MCF 10A (cell line): ENCODE data around the gene TBC1D9B. TPM values are rescaled to one million over a fixed set of nuclear protein-coding genes. Genes with fewer than 3 reads are reported as not detected.

Experiments
- BruUV-seq: library from RNA; stranded (reverse); fragments of 400-500 nt; replicated peaks from 2 replicates; lab custom pipeline; 2021; lab: Mats Ljungman, UMichigan
- CTCF ChIA-PET: fragments of 300-600 bp; sonication (Branson Sonifier 250); formaldehyde crosslinking; extraction: SDS; loops from one replicate; lab custom pipeline; 2021; ENCODE audit warnings: antibody characterized with exemption, inconsistent platforms; lab: Yijun Ruan, JAX
- POLR2A ChIA-PET: fragments of 300-600, 350-650 bp; sonication (Branson Sonifier 250); formaldehyde crosslinking; extraction: SDS; loops from one replicate; lab custom pipeline; 2020; ENCODE audit warnings: antibody characterized with exemption, inconsistent platforms; lab: Yijun Ruan, JAX
- DNase-seq: peaks from one replicate; pipeline ENCODE4 v3.0.0-alpha.2; 2018; ENCODE audit not compliant: unreplicated experiment
- H3K27ac Mint-ChIP-seq: one replicate; pipeline ENCODE4 v1.8.0; 2022; ENCODE audit warnings: mild to moderate bottlenecking, low read depth, mixed read lengths; ENCODE audit not compliant: unreplicated experiment
- H3K27me3 Mint-ChIP-seq: one replicate; pipeline ENCODE4 v1.8.0; 2022; ENCODE audit warnings: mixed read lengths; ENCODE audit not compliant: insufficient read depth, unreplicated experiment
- H3K36me3 Mint-ChIP-seq: one replicate; pipeline ENCODE4 v1.8.0; 2022; ENCODE audit warnings: mild to moderate bottlenecking, moderate library complexity, mixed read lengths; ENCODE audit not compliant: insufficient read depth, unreplicated experiment
- H3K4me1 Mint-ChIP-seq: one replicate; pipeline ENCODE4 v1.8.0; 2022; ENCODE audit warnings: mixed read lengths; ENCODE audit not compliant: insufficient read depth, unreplicated experiment
- H3K4me3 Mint-ChIP-seq: one replicate; pipeline ENCODE4 v1.8.0; 2022; ENCODE audit warnings: mild to moderate bottlenecking, moderate library complexity, mixed read lengths; ENCODE audit not compliant: unreplicated experiment
- H3K9me3 Mint-ChIP-seq: one replicate; pipeline ENCODE4 v1.8.0; 2022; ENCODE audit warnings: mixed read lengths; ENCODE audit not compliant: unreplicated experiment
- CTCF ChIP-seq: fragments of 200-600 bp; IDR thresholded peaks from one replicate; pipeline ENCODE4 v1.8.0; 2022; ENCODE audit warnings: antibody characterized with exemption, mild to moderate bottlenecking; ENCODE audit not compliant: unreplicated experiment
- intact Hi-C: fragments of 100-400 bp; cut with micrococcal nuclease; formaldehyde crosslinking; loops from 2 replicates; pipeline ENCODE4 v1.14.1; 2022
- total RNA-seq: library from RNA; stranded (reverse); gene quantifications from 2 replicates; pipeline ENCODE4 v1.2.3, GENCODE V29; 2022

Gene TBC1D9B
- total RNA-seq, 1 experiment from 2014 or later, result 162 TPM

GRCh38 chr5:179827680-179828079, 80.0 kb downstream of the TBC1D9B start:
- BruUV-seq, result no TSS peak
- CTCF ChIA-PET, result interaction anchor here (0.6 kb wide), 1 partner anchor 55 kb away, joined by 4 read pairs; no protein-coding TSS in a partner anchor
- Mint-ChIP-seq H3K4me1 (peaks cover 25% of the 10 kb centered on the region), H3K27me3 (no peaks in the 10 kb centered on the region), H3K27ac (no peak overlapping the region), H3K9me3 (no peaks in the 10 kb centered on the region), H3K4me3 (no peak overlapping the region), H3K36me3 (peaks cover 100% of the 10 kb centered on the region)
- TF ChIP-seq CTCF, result no peak
- no peak for DNase-seq
- intact Hi-C loops, result no loop called here
- POLR2A ChIA-PET, result interaction anchor here (0.9 to 1.3 kb wide), 2 partner anchors 9 to 64 kb away, joined by 4 read pairs; no protein-coding TSS in a partner anchor

DNA sequence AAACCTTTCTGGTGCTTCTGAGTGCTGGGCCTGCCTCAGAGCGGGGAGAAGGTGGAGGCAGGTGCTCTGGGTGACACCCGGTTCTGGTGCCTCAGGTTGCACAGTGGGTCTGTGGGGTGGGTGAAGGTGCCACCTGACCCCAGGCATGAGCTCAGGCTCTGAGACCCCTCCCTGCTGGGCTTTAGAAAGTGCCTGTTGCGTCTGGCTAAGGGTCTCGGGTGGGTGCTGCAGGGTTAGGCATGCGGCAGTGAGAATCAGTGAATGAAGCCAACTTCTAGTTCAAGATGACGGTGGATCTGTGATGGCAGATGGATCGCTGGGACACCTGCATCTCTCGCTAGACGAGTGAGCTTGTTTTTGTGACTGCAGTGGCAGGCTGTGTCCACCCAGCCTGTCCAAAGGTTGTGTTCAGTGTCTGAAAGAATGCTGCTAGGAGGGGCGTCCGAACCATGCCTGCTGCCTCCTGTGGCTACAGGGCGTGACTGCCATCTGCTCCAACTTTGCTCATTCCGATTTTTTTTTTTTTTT, 82.0 kb downstream of the TBC1D9B start:
- Mint-ChIP-seq H3K36me3 (peaks cover 96% of the 10 kb centered on the region), H3K4me1 (peaks cover 35% of the 10 kb centered on the region), H3K4me3 (no peak overlapping the region), H3K27me3 (no peaks in the 10 kb centered on the region), H3K27ac (no peak overlapping the region), H3K9me3 (no peaks in the 10 kb centered on the region)
- ChIA-PET POLR2A (interaction anchor here (0.6 to 1.0 kb wide), 2 partner anchors 12 to 39 kb away, joined by 3 to 5 read pairs; no protein-coding TSS in a partner anchor), CTCF (interaction anchor here (0.7 kb wide), 1 partner anchor 34 kb away, joined by 3 read pairs; no protein-coding TSS in a partner anchor)
- DNase-seq, result no peak
- no TSS peak for BruUV-seq
- intact Hi-C loops, result no loop called here
- TF ChIP-seq CTCF, result no peak

GRCh38 chr5:179824745-179825112, 83.0 kb downstream of the TBC1D9B start:
- intact Hi-C loops, result no loop called here
- Mint-ChIP-seq H3K4me1 (peaks cover 42% of the 10 kb centered on the region), H3K27ac (peak overlapping the region; percentile 26), H3K36me3 (peaks cover 94% of the 10 kb centered on the region), H3K27me3 (no peaks in the 10 kb centered on the region), H3K4me3 (peak overlapping the region; percentile 94), H3K9me3 (no peaks in the 10 kb centered on the region)
- no peak for DNase-seq
- no peak for TF ChIP-seq CTCF
- ChIA-PET CTCF (interaction anchor here (0.6 kb wide), 1 partner anchor 27 kb away, joined by 3 read pairs; no protein-coding TSS in a partner anchor), POLR2A (interaction anchor here (0.8 kb wide), 2 partner anchors 32 to 34 kb away, joined by 3 to 4 read pairs; partner anchors contain the start of gene MRNIP)
- BruUV-seq, result no TSS peak

GRCh38 chr5:179823937-179824744, 83.6 kb downstream of the TBC1D9B start:
- ChIA-PET POLR2A (interaction anchor here (0.8 kb wide), 2 partner anchors 33 to 34 kb away, joined by 3 to 4 read pairs; partner anchors contain the start of gene MRNIP), CTCF (interaction anchor here (0.6 to 1.5 kb wide), 2 partner anchors 8 to 122 kb away, joined by 3 to 4 read pairs; no protein-coding TSS in a partner anchor)
- peaks cover 90% of the 10 kb centered on the region for H3K36me3 Mint-ChIP-seq
- intact Hi-C loops, result no loop called here
- BruUV-seq, result no TSS peak
- peaks cover 41% of the 10 kb centered on the region for H3K4me1 Mint-ChIP-seq
- no peaks in the 10 kb centered on the region for H3K27me3 Mint-ChIP-seq
- H3K27ac Mint-ChIP-seq, result peak overlapping the region; percentile 26
- H3K9me3 Mint-ChIP-seq, result no peaks in the 10 kb centered on the region
- H3K4me3 Mint-ChIP-seq, result peak overlapping the region; percentile 94
- no peak for TF ChIP-seq CTCF
- DNase-seq, result no peak
